Measurements from ENCODE around the gene APEX2. TPM values are rescaled to one million over a fixed set of nuclear protein-coding genes. Genes with fewer than 3 reads are reported as not detected.

The APEX2 gene
- total RNA-seq, 4 donors from 2014 or later = 6.8 to 8.3 (median 7.5) TPM

DNA sequence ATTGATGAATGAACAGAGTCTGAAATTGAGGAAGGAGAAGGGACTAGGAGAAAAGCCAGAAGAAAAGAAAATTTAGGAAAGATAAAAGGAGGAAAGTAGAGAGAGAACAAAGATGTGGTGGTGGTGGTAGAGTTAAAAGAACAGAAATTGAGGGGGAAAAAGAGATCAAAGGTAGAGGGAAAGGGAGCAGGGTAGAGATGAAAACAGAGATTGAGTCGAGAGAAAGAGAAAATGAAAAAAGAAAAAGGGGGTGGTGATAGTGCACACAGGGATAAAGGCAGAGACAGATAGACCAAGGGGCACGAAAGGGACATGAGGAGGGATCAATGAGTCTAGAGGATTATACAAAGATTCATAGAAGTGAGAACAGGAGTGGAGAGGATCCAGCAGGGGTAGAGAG is 26.7 kb downstream of the APEX2 start:
- TF ChIP-seq, protein P1, sequence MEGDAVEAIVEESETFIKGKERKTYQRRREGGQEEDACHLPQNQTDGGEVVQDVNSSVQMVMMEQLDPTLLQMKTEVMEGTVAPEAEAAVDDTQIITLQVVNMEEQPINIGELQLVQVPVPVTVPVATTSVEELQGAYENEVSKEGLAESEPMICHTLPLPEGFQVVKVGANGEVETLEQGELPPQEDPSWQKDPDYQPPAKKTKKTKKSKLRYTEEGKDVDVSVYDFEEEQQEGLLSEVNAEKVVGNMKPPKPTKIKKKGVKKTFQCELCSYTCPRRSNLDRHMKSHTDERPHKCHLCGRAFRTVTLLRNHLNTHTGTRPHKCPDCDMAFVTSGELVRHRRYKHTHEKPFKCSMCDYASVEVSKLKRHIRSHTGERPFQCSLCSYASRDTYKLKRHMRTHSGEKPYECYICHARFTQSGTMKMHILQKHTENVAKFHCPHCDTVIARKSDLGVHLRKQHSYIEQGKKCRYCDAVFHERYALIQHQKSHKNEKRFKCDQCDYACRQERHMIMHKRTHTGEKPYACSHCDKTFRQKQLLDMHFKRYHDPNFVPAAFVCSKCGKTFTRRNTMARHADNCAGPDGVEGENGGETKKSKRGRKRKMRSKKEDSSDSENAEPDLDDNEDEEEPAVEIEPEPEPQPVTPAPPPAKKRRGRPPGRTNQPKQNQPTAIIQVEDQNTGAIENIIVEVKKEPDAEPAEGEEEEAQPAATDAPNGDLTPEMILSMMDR (IDR thresholded peaks at IDR 0.05; ENCODE audit: low read depth) = no peak

DNA sequence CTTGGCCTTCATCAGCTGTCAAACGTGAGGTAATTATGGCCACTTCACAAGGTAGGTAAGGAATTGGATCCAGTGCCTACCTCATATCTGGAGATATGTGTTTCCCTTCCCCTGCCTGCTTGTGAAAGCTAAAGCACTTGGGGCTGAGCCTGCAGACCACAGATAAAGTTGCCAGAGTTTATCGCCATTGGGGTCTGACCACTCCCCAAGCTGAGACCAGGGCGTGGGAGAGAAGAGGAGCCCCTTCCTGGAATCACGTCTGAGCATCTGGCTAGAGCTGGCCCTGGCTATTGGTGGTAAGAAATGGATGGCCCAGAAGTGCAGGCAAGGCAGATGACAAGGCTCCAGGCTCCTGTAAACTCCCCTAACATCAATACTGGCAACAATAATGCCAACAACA is 27.9 kb downstream of the APEX2 start:
- TF ChIP-seq, protein P1 (IDR thresholded peaks at IDR 0.05; ENCODE audit: low read depth) = no peak

- TF ChIP-seq, protein P1 (IDR thresholded peaks at IDR 0.05; ENCODE audit: low read depth) = no peak
Observed at GRCh38 chrX:55028611-55029010, 28.4 kb downstream of the APEX2 start.

- TF ChIP-seq, protein P1 (IDR thresholded peaks at IDR 0.05; ENCODE audit: low read depth) = no peak
Observed at GRCh38 chrX:55029291-55029690, 29.1 kb downstream of the APEX2 start.

- TF ChIP-seq, protein P1 (IDR thresholded peaks at IDR 0.05; ENCODE audit: low read depth) = no peak
Observed at GRCh38 chrX:55030271-55031205, 30.4 kb downstream of the APEX2 start, which contains the start of gene ALAS2. Gene ALAS2 (minus strand): TSS chrX:55030977. CDS start chrX:55026000, 4,977 bp downstream.

DNA sequence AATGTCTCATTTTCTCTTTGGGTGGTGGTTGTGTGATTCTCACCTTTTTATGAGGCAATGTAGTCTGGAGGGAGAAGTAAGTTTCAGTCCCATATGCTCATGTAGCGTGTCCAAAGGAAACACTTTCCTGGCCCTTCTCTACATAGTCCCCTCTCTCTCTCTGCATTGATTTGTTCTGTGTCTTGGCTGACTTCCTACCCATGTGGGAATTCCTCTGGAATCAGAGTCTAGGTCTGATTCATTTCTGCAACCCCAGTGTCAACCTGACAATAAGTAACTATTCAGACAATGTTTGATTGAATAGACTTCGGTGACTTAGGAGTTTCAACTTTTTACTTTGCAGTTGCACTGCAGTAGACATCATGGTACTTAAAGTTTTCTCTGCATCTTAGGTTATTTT is 33.3 kb downstream of the APEX2 start:
- TF ChIP-seq, protein P1 (IDR thresholded peaks at IDR 0.05; ENCODE audit: low read depth) = no peak

DNA sequence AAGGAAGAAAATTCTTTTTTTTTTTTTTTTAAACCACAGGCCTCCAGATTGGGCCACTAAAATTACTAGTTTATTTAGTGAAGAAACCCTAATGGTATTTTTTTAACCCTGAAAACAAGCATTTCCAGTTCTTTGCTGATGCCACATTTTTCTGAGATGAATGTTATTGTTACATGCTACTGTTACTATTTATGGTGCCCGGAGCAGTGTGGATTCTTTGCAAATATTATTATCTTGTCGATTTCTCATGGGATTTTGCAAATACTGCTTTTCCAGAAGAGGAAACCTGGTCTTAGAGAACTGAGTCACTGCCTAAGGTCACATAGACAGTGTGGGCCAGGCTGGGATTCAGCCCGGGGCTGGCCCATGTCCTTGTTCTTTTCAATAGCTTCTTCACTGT is 39.3 kb downstream of the APEX2 start:
- TF ChIP-seq, protein P1 (IDR thresholded peaks at IDR 0.05; ENCODE audit: low read depth) = no peak
